HL-60 (cell line): Measurements from ENCODE around the gene PHKG2.

Source experiments
- POLR2AphosphoS5 ChIP-seq: IDR thresholded peaks from 2 replicates; pipeline ENCODE4 v1.6.1; 2012; ENCODE audit warnings: low read depth
- REST ChIP-seq: IDR thresholded peaks from 2 replicates; pipeline ENCODE4 v1.6.1; 2012; ENCODE audit warnings: low read depth; ENCODE audit not compliant: insufficient replicate concordance
- TF ChIP-seq, protein P1 (sequence below): IDR thresholded peaks from one replicate; pipeline ENCODE4 v1.5.1; 2011; ENCODE audit warnings: low read length, control low read depth, inconsistent platforms; ENCODE audit not compliant: insufficient read depth

GRCh38 chr16:30700491-30700890 is 47.7 kb upstream of the PHKG2 start:
- TF ChIP-seq POLR2AphosphoS5 (no peak), REST (no peak)
- TF ChIP-seq, protein P1, sequence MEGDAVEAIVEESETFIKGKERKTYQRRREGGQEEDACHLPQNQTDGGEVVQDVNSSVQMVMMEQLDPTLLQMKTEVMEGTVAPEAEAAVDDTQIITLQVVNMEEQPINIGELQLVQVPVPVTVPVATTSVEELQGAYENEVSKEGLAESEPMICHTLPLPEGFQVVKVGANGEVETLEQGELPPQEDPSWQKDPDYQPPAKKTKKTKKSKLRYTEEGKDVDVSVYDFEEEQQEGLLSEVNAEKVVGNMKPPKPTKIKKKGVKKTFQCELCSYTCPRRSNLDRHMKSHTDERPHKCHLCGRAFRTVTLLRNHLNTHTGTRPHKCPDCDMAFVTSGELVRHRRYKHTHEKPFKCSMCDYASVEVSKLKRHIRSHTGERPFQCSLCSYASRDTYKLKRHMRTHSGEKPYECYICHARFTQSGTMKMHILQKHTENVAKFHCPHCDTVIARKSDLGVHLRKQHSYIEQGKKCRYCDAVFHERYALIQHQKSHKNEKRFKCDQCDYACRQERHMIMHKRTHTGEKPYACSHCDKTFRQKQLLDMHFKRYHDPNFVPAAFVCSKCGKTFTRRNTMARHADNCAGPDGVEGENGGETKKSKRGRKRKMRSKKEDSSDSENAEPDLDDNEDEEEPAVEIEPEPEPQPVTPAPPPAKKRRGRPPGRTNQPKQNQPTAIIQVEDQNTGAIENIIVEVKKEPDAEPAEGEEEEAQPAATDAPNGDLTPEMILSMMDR = no peak
